ENCODE measurements around the gene FBXO11.

Gene FBXO11

GRCh38 chr2:47843407-47843806 lies 62.9 kb downstream of the FBXO11 start:
- TF ChIP-seq TAF1 (IDR thresholded peaks at IDR 0.05; ENCODE audit: borderline replicate concordance, insufficient read depth, low read length) (no peak), REST (IDR thresholded peaks at IDR 0.05; ENCODE audit: insufficient read depth in 1 of 2, low read depth in 2 of 2, low read length in 2 of 2) (no peak), SIN3A (IDR thresholded peaks at IDR 0.05; ENCODE audit: borderline replicate concordance, insufficient read depth, low read length) (no peak), POLR2AphosphoS5 (IDR thresholded peaks at IDR 0.05; ENCODE audit: low read depth, low read length) (no peak), FOXP2 (optimal IDR thresholded peaks at IDR 0.05; ENCODE audit: borderline replicate concordance, extremely low read depth, extremely low read length, insufficient read depth) (no peak)

- TF ChIP-seq POLR2AphosphoS5 (IDR thresholded peaks at IDR 0.05; ENCODE audit: low read depth, low read length), result no peak
- no peak for TF ChIP-seq TAF1 (IDR thresholded peaks at IDR 0.05; ENCODE audit: borderline replicate concordance, insufficient read depth, low read length)
- TF ChIP-seq SIN3A (IDR thresholded peaks at IDR 0.05; ENCODE audit: borderline replicate concordance, insufficient read depth, low read length), result no peak
- no peak for TF ChIP-seq FOXP2 (optimal IDR thresholded peaks at IDR 0.05; ENCODE audit: borderline replicate concordance, extremely low read depth, extremely low read length, insufficient read depth)
- TF ChIP-seq REST (IDR thresholded peaks at IDR 0.05; ENCODE audit: insufficient read depth in 1 of 2, low read depth in 2 of 2, low read length in 2 of 2), result no peak
These were observed 63.5 kb downstream of the FBXO11 start for GRCh38 chr2:47842846-47843245.

- TF ChIP-seq REST (IDR thresholded peaks at IDR 0.05; ENCODE audit: insufficient read depth in 1 of 2, low read depth in 2 of 2, low read length in 2 of 2) (no peak), SIN3A (IDR thresholded peaks at IDR 0.05; ENCODE audit: borderline replicate concordance, insufficient read depth, low read length) (no peak), POLR2AphosphoS5 (IDR thresholded peaks at IDR 0.05; ENCODE audit: low read depth, low read length) (no peak), TAF1 (IDR thresholded peaks at IDR 0.05; ENCODE audit: borderline replicate concordance, insufficient read depth, low read length) (no peak), FOXP2 (optimal IDR thresholded peaks at IDR 0.05; ENCODE audit: borderline replicate concordance, extremely low read depth, extremely low read length, insufficient read depth) (no peak)
These were observed 67.6 kb downstream of the FBXO11 start for GRCh38 chr2:47838686-47839085.

GRCh38 chr2:47838249-47838648 lies 68.0 kb downstream of the FBXO11 start:
- TF ChIP-seq TAF1 (IDR thresholded peaks at IDR 0.05; ENCODE audit: borderline replicate concordance, insufficient read depth, low read length) (no peak), POLR2AphosphoS5 (IDR thresholded peaks at IDR 0.05; ENCODE audit: low read depth, low read length) (no peak), REST (IDR thresholded peaks at IDR 0.05; ENCODE audit: insufficient read depth in 1 of 2, low read depth in 2 of 2, low read length in 2 of 2) (no peak), FOXP2 (optimal IDR thresholded peaks at IDR 0.05; ENCODE audit: borderline replicate concordance, extremely low read depth, extremely low read length, insufficient read depth) (no peak), SIN3A (IDR thresholded peaks at IDR 0.05; ENCODE audit: borderline replicate concordance, insufficient read depth, low read length) (no peak)

- TF ChIP-seq SIN3A (IDR thresholded peaks at IDR 0.05; ENCODE audit: borderline replicate concordance, insufficient read depth, low read length), result no peak
- TF ChIP-seq FOXP2 (optimal IDR thresholded peaks at IDR 0.05; ENCODE audit: borderline replicate concordance, extremely low read depth, extremely low read length, insufficient read depth), result no peak
- TF ChIP-seq POLR2AphosphoS5 (IDR thresholded peaks at IDR 0.05; ENCODE audit: low read depth, low read length), result no peak
- TF ChIP-seq REST (IDR thresholded peaks at IDR 0.05; ENCODE audit: insufficient read depth in 1 of 2, low read depth in 2 of 2, low read length in 2 of 2), result no peak
- no peak for TF ChIP-seq TAF1 (IDR thresholded peaks at IDR 0.05; ENCODE audit: borderline replicate concordance, insufficient read depth, low read length)
These were observed 72.8 kb downstream of the FBXO11 start for GRCh38 chr2:47833516-47833968.
